DMS53 treated with DMSO at 0.1 percent for 48 hours (cell line): ENCODE measurements around the gene SLC29A3.

Experiments used
- DNase-seq: peaks from one replicate; lab custom pipeline; 2025; ENCODE audit not compliant: unreplicated experiment; lab: John Stamatoyannopoulos, UW

Gene SLC29A3

DNA sequence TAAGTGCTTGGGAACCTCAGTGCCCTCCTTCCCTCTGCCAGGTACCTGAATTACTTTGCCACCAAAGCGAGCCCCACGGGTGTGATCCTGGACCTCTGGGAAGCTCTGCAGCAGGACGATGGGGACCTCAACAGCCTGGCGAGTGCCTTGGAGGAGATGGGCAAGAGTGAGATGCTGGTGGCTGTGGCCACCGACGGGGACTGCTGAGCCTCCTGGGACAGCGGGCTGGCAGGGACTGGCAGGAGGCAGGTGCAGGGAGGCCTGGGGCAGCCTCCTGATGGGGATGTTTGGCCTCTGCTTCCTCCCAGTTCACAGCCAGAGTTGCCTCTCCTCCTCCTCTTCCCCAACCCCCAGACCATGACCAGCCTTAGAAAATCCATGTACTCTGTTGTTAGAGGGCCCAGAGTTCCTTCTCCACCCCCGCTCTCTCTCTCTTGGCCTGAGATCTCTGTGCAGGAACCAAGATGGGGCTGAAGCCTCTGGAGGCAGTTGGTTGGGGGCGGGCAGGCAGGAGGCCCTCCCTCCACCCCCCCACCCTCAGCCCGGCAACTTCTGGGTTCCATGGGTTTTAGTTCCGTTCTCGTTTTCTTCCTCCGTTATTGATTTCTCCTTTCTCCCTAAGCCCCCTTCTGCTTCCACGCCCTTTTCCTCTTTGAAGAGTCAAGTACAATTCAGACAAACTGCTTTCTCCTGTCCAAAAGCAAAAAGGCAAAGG lies 19.8 kb upstream of the SLC29A3 start:
- DNase-seq: no peak

DNA sequence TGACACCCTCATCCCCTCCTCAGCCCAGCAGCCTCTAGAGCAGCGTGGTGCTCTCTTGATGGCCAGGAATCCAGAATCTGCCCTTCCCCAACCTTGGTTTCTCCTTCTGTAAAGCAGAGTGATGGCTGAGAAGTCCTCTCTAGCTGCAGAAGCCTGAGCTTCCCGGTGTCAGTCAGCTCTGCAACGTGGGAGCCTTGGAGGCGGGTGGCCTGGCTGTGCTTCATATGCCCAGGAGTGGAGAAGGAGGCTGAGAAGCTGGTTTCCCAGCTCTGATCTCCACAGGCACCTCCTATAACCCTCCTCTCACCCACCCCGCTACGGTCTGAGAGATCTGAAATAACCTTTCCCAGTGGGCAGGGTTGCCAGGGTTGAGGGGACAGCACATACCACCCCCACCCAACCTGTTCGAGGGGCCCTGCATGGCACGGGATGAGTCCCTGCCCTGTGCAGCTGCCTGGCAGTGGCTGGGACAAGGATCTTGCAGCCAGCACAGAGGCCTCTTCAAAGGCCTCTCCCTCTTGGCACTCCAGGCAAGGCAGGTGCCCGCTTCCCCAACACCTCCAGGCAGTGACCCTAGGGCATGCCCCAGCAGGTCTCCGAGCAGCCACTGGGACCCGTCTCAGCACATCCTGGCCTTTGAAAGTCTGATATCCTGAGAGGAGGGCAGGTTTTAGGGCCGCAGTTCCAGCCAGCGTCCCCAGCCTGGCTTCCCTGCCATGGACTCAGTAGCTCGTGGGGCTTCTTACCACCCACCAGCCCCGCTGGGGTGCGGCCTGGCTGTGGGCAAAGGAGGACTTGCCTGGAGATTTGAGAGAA lies 18.3 kb upstream of the SLC29A3 start:
- DNase-seq: no peak

DNA sequence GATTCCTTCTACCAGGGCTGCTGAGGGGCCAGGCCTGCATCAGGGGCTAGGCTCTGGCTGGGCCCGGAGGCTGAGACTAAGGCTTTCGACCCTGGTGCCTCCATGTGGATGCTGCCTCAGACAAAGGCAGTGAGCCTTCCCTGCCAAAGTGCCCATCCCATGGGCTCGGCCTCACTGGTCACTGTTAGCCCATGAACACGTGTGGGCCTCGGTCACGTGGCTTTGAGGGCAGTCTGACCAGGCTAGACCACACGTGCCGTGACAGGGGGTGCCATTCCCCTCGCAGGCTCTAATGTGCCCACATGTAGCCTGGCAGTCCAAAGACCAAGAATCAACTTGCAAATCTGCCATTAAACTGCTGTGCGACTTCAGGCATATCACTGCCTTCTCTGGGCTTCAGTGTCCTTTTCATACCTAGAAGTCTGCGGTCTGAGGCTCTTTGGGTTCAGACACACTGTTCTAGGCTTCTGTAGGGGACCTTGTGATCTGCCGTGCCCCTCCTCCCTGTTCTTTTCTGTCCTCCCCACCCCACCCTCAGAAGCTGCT lies 17.6 kb upstream of the SLC29A3 start:
- DNase-seq: no peak

DNA sequence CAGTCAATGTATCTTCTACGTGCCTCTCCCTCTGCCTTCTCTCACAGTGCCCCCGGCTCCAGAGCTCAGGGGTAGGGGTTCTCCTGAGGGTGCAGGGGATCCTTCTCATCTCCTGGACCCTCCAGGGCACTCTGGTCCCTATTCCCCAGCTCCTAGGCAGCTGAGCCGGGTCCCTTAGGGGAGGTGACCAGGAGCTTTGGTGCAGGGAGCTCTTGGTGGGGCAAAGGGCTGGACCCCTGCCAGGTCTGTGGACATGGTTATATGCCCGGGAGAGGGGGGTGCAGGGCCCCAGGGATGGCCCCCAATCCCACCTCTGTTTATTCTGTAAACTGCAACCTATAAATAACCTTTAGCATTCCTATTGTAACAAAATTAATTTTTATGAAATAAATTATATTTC lies 16.6 kb upstream of the SLC29A3 start:
- no peak for DNase-seq

DNA sequence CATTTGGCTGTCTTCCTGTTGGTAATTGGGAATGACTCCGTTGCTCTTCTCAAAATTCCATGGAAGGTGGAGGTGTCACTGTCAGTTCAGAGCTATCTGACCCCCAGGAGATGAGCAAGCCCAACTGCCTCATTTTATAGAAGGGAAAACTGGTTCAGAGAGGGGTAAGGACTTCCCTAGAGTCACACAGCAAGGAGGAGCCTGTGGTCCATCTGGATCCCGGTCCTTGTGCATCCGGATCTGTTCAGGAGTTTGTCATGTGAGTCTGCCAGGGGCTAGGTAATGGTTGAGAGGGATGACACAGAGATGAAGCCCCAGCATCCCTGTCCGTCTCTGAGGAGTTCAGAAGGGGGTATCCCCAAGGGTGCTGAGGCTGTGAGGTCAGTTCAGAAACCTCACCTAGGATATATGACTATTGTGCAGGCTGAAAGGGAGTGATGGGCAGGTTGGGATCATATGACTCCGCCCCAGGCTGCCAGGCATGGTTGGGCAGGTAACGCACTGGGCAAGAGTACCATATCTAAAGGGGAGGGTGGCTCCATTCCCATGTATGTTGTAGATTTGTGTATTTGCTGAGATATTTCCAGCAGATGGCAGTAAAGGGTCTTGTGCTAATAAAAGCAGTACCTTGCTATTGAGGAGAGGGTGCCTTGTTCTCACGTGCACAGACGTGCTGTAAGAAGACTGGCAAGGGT lies 16.0 kb upstream of the SLC29A3 start:
- DNase-seq: peak; percentile 69

DNA sequence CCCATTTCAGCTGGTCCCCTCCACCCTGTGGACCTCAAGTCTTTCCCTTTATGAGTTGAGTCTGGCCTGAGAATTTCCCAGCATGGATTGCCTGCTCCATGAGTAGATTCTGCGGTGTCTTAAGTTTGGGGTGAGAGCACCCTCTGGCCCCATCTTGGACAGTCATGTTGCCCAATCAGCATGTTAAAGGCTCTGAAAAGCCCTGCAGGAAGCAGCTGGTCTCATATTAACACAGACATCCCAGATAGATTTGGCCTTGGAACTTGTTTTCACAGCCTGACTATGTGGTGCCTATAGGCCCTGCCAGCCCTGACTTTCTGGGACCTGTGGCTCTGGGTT lies 15.5 kb upstream of the SLC29A3 start:
- DNase-seq: no peak

DNA sequence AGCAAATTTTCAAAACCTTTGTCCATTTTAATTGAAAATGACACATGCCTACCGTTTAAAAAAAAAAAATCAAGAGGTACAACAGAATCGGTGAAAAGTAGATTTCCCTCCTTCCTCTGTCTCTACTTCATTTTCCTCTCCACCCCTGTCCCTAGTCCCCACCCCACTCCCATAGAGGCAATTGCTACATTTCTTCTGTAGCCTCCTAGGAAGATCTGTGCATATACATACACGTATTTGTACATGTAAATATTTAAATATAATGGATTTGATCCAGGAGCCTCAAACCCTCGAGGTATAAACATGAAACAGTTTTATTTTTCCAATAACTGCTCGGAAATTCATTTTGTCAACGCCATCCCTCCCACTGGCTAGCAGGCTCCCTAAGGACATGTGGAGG lies 14.1 kb upstream of the SLC29A3 start:
- DNase-seq: no peak

DNA sequence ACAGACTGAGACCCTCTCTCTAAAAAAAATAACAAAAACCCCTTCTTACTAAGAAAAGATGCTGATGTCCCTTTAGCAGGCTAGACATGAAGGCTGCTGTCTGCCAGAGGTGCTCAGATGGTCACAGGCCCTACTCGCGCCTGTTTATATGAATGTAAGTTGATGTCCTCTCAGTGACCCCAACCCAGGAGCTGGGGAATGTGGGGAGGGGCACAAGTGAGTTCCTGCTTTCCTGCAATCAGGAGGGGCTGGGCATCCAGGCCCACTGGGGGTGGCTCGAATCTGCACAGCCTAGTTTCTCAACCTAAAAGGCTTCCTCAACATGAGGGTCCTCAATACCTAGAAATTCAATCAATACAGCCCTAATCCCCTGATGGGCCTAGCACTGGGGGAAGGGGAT lies 12.1 kb upstream of the SLC29A3 start:
- DNase-seq: no peak

DNA sequence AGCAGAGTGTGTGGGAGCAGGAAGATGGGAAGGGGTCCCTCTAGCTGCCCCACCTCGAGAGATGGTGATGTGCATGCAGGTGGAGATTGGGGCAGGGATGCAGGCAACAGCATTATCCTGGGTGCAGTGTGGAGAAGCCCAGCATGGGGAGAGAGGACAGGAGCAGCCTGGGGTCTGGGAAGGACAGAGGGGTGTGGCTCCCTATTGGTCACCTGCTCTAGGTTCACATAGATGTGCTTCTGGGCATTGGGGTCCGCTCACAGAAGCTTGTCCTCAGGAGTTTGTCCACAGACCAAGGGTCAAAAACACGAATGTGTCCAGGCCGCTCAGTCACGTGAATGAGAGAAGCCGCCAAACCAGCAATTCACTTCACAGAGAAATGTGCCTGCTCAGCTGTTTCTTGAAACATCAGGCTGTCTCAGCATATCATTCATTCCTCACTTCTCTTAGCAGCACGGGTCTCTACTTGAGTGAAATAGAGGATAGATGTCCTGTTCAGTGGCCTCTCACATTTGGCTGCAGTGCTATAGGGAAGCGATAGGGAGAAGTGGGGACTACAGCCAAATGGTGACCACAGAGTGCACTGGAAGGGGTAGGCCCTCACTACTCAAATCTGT lies 11.5 kb upstream of the SLC29A3 start:
- no peak for DNase-seq

DNA sequence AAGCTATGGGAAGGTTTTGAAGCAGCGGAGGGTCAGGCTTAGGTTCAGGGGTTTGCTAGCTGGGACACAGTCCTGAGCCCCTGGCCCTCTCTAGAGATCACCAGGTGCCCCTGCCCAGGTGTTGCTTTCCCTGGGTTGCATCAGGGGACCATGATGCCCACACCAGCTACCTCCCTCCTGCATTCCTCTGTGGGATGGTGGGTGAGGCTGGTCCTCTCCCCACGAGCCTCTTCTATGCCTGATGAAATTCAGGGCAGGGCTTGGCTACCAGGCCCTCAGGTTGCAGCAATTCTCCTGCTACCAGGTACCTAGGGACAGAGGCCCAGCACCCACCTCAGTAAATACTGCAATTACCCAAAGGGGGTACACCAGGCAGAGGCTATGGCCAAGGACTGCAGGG lies 10.8 kb upstream of the SLC29A3 start:
- DNase-seq: no peak

DNA sequence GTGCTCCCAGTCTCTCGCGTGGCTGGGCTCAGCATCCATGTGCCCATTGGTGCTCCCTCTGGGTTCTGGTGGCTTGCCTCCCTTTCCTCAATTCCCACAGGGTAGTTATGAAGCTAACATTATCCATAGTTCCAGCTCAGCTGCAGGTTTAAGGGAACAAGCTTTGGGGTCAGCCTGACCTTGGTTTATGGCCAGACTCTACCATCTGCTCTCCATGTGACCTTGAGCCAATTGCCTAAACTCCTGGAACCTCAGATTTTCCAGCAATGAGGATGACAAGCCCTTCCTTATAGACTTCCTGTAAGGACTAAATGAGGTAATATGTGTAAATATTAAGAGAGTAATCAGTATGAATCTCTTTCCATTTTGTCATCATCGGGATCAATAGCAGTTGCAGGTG lies 10.1 kb upstream of the SLC29A3 start:
- no peak for DNase-seq

DNA sequence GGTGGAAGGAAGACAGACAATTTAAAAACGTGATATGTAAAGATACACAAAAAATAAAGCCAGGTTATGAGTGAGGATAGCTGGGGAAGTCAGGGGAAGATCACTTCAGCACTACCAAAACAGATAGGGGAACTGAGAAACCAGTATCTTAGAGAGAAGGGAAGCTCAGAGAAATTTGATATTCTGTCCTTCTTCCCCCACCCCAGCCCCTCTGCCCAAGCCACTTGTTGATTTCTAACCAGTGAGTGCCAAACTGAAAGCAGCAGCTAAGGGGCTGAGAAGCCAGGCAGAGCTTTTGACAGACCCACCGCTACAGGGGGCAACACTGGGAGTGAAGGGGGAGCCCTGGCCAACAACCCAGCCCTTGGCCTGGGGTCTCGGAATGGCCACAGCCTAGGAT lies 9.1 kb upstream of the SLC29A3 start:
- no peak for DNase-seq

DNA sequence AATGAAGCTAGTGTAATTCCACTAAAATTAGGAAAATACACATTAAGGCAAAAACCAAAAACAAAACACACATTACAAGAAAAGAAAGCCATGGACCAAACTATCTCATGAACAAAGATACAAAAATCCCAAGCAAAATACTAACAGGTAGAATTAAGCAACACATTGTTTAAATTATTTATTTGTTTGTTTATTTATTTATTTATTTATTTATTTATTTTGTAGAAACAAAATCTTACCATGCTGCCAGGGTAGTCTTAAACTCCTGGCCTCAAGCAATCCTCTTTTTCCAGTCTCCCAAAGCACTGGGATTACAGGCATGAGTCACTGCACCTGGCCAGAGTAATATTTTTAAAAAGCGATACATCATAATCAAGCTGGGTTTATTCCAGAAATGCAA lies 6.8 kb upstream of the SLC29A3 start:
- no peak for DNase-seq

DNA sequence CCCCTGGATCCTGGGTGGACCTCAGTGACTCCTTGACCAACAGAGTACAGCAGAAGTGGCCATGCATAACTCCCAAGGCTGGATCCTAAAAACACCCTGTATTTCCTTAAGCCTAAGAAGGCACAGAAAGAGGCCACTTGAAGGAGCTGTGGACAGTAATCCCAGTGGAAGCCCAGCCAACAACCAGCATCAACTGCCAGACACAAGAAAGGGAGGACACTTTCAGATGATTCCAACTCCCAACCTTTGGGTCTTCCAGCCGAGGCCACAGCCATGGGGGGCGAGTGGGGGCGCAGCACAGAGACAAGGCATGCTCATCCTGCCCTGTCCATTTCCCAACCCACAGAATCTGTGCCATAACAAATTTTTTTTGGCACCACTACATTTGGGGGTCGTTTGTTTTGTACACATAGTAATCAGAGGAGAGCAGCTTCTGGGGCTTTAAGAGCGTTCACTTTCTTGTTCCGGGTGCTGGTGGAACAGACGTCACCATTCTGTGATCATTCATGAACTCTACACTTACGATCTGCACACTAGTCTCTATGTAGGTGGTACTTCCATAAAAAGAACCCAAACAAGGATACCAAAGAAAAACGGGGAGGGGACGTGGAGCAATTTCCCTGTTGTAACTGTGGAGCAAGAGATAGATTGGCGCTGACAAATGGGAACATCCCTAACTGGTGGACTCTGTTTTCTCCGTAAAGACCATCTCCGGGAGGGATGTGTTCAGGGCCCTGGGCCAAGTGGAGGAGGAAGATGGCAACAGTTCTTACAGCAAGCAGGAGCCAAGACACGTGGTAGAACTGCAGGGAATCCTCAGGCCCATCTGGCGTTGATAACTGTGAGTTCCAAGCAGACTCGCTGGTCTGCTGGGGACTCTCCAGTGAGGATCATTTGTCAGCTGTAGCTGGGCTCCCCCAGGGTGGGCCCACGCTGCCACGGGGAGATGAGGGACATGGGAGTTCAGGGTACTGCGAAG lies 6.0 kb upstream of the SLC29A3 start:
- DNase-seq: no peak

DNA sequence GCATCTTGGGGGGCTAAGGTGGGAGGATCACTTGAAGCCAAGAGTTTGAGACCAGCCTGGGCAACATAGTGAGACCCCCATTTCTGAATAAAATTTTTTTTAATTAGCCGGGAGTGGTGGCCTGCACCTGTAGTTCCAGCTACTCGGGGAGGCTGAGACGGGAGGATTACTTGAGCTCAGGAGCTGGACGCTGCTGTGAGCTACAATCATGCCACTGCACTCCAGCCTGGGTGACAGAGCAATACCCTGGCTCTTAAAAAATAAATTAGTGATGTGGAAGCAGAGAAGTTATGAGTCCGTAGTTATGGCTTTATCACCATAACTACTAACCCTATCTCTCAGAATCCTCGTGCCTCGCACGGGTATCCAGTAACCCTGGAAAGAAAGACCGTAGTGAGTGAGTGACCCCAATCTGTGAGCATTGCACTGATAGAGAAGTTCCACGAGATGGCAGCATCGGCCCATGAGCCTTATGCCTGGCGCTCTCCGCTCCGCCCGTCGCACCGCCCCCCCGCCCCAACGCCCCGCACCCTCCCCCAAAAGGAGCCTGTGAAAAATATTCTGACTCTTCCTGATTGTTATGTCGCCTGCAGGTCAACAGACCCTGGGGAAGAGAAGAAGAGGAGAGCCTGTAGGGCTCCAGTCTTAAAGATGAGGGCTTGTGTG lies 4.9 kb upstream of the SLC29A3 start:
- peak; percentile 20 for DNase-seq

DNA sequence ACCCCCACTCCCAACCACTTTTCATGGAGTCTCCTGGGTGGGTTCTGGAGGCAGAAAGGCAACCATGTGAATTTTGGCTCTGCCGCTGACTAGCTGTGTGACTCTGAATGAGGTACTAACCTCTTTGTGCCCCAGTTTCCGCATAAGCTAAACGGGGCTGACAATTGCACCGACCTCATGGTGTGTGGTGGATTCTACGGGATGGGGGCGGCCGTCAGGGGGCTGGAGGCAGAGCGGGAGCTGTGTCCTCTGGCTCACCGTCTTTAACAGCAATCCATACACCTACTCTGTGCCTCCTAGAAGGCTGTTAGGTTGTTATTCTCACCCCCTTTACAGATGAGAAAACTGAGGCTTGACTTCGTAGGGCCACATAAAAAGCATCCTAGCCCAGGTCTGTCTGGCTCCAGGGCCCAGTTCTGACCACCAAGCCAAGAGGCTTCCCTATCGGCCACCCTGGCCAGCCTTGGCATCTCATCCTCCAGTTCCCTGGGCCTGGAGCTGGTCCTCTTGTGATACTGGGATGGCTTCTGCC lies 4.3 kb upstream of the SLC29A3 start:
- no peak for DNase-seq

DNA sequence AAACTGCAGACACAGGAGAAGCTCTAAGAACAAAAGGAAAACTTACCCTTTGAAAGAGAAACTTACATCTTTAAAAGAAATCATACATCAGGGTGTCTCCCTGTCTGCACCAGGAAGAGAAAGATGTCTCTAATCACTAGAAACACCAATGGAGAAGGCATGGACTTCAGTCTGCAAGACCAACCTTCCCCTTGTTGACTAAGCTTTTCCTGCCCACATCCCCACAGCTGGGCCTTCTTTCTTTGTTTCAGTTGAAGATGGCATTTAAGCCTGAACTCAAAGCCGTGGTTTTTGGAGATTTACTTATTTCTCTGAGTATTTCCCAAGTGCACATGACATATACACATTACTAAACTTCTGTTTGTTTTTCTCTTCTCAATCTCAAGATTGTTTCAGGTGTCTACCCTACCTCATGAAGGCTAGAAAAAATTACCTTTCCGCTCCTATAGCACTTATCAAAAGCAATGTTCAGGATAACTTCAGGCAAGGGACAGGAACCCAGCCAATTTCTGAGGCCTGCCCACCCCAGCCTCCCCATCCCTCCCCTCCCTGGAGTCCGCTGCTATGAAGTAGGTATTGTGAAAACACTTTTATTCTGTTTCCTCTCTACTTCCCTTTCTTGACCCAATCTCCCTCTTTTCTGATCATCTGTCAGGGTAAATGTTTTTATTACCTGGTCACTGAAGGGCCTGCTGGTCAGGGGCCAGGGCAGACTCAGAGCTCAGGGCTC lies 2.8 kb upstream of the SLC29A3 start:
- no peak for DNase-seq

DNA sequence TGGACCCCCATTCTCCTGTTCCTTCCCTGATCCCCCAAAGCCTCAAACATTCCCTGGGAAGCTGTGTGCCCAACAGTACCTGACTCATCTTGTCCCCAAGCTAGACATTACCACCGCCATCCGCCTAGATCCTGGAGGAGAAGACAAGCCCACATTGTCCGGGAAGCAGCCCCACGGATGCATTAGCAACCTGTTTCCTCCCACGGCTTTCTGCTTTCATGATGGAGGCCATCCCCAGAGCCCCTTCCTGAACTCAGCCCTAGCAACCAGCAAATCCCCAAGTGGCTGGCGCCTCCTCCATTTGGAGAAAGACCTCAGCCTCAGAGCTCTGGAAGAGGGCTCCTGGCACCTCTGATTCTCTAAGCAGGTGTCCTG lies 2.3 kb upstream of the SLC29A3 start:
- DNase-seq: no peak

DNA sequence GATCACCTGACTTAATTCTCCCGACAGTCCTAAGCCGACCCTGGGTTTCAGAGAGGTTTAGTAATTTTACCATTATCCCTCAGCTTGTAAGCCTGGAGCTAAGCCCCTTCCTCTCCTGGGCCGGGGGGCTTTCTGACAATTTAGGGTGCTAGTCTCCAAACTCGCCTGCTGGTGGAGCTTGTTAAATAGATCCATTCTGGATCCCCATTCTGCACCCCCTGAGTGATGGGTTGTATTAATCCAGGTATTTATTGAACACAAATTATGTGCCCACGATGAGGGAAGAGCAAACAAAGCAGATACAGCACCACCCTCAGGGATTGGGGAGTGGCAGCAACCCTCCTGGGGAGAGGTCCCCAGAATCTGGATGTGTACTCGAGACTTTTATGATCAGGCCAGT lies 1.3 kb upstream of the SLC29A3 start:
- DNase-seq: no peak
